HUES6 (cell line): ENCODE measurements around the gene MTA2.

Source experiments
- H3K27ac ChIP-seq: 2 replicates; pipeline ENCODE4 v1.7.0; 2013; ENCODE audit warnings: low read depth, mild to moderate bottlenecking, low read length, inconsistent platforms
- H3K27me3 ChIP-seq: 2 replicates; pipeline ENCODE4 v1.6.1; 2013; ENCODE audit warnings: low read length; ENCODE audit not compliant: control insufficient read depth, insufficient read depth
- H3K36me3 ChIP-seq: 2 replicates; pipeline ENCODE4 v1.6.1; 2013; ENCODE audit warnings: low read length; ENCODE audit not compliant: control insufficient read depth, insufficient read depth
- H3K4me1 ChIP-seq: 2 replicates; pipeline ENCODE4 v1.6.1; 2013; ENCODE audit warnings: low read length; ENCODE audit not compliant: control insufficient read depth, insufficient read depth
- H3K4me3 ChIP-seq: 2 replicates; pipeline ENCODE4 v1.5.1; 2013; ENCODE audit warnings: low read depth, low read length
- H3K9ac ChIP-seq: one replicate; pipeline ENCODE4 v1.6.1; 2013; ENCODE audit warnings: mild to moderate bottlenecking, low read length
- H3K9me3 ChIP-seq: 2 replicates; pipeline ENCODE4 v1.6.1; 2013; ENCODE audit warnings: low read depth, low read length; ENCODE audit not compliant: control insufficient read depth, insufficient read depth

Gene MTA2

DNA sequence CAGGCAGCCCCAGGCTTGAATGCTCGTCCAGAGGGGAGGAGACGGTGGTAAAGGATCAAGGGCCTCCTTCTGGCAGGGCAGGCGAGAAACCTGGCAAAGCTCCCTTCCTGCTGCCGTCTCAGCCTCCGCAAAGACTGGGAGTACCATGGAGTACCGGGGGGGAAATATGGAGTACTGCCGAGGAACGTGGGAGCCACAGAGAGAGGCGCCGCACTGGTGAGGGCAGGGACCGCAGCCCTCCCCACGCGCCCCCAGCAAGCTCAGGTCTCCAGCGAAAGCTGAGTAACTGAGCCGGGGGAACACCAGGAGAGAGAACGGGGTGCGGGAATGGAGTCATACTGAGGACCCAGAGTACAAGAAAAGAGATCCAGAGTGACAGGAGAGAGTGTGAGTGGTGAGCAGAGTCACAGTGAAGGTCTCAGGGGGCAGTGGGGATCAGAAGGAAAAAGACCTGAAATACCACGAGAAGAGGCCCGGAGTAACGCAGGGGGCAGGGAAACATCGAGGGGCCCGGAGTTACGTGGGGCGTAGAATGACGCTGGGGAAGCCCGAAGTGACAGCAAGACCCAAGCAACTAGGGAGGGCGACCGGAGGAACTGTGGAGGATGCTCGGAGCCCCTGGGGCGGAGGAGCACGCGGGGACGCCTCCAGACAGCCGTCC is 10.2 kb upstream of the MTA2 start:
- Histone ChIP-seq H3K9ac (peak overlapping the region; percentile 70), H3K4me3 (peak overlapping the region; percentile 76), H3K36me3 (peaks cover 14% of the 10 kb centered on the region), H3K4me1 (peaks cover 25% of the 10 kb centered on the region), H3K27ac (no peak overlapping the region), H3K27me3 (no peaks in the 10 kb centered on the region), H3K9me3 (no peaks in the 10 kb centered on the region)

DNA sequence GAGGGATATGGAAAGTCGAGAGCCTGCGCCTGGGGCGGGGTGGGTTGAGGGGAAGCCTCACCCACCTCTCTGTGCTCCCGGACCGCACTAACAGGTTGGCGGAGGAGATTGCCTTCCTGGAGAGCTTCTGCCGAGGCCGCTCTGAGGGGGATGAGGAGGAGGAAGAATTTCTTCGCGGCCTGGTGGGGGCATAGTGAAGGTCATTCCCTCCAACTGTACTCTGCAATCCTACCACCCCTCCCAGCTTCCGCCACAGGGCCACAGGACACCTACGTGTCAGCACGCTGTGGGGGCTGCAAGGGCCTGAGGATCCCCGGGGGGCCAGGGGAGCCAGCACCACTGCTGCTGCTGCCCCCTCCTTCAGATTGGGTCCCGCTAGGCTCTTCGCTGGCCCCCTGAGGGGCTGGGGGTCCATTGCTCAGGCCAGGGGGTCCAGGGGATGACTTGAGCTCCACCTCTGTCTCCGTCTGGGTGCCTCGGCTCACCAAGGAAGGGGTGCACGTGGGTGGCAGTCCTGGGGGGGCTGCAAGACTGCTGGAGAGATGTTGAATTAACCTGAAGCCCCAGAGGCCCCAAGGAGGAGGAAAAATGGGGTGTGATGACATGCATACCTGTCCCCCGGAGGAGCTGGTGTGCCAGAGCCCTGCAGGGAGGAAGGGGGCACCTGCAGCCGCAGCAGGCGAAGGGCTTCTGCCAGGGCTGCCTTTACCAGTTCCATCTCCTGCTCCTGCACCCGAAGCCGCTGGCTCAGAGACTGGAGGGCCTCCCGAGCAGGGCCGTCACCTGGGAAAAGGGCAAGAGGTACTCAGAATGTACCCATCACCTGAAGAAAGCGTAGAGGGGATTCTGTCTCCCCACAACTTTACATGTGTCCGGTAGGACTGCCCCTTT is 9.4 kb upstream of the MTA2 start:
- Histone ChIP-seq H3K36me3 (peaks cover 11% of the 10 kb centered on the region; the same call in 1 of the 2 replicates), H3K9ac (peak overlapping the region; percentile 70), H3K27ac (no peak overlapping the region), H3K4me3 (peak overlapping the region; percentile 76), H3K9me3 (no peaks in the 10 kb centered on the region), H3K4me1 (peaks cover 26% of the 10 kb centered on the region), H3K27me3 (no peaks in the 10 kb centered on the region)

DNA sequence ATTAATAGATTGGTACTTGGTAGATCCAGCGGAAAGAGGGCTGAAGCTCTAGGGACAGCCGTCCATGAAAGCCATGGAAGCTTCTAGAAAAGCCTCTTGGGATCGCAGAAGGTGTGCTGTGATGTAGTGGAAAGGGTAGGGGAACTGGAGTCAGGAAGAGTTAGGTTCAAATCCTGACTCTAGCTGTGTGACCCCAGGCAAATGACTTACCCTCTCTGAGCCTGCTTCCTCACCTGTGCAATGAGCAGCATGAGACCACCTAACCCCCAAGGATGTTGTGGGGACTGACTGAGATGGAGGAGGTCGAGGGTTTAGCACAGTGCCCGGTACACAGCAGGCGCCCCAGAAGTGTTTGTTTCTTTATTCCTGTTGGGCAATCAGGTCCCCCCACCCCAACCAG is 8.7 kb upstream of the MTA2 start:
- H3K9me3 ChIP-seq, result no peaks in the 10 kb centered on the region
- peaks cover 26% of the 10 kb centered on the region for H3K4me1 ChIP-seq
- no peak overlapping the region for H3K4me3 ChIP-seq
- H3K27ac ChIP-seq, result no peak overlapping the region
- no peaks in the 10 kb centered on the region for H3K27me3 ChIP-seq
- no peak overlapping the region for H3K9ac ChIP-seq
- peaks cover 7% of the 10 kb centered on the region; the same call in 1 of the 2 replicates for H3K36me3 ChIP-seq

DNA sequence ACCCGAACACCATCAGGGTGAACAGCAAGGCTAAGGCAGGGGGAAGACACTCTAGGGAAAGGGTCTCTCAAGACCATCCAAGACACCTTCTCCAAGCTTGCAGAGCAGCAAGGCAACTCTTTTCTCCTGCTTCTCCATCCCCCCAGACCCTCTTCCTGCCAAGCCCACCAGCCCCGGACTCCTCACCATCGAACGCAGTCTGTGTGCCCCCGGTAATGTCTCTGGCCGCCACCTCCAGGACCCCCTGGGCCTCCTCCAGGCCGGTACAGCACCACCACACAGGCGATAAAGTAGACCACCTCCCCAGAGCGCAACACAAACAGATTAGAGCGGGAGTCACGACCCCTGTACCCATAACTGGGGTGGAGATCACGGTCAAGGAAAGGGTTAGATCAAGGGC is 7.1 kb upstream of the MTA2 start:
- Histone ChIP-seq H3K4me1 (peaks cover 24% of the 10 kb centered on the region), H3K9ac (no peak overlapping the region), H3K27me3 (peaks cover 4% of the 10 kb centered on the region; the same call in 1 of the 2 replicates), H3K9me3 (no peaks in the 10 kb centered on the region), H3K4me3 (no peak overlapping the region), H3K27ac (no peak overlapping the region), H3K36me3 (peaks cover 5% of the 10 kb centered on the region; the same call in 1 of the 2 replicates)

DNA sequence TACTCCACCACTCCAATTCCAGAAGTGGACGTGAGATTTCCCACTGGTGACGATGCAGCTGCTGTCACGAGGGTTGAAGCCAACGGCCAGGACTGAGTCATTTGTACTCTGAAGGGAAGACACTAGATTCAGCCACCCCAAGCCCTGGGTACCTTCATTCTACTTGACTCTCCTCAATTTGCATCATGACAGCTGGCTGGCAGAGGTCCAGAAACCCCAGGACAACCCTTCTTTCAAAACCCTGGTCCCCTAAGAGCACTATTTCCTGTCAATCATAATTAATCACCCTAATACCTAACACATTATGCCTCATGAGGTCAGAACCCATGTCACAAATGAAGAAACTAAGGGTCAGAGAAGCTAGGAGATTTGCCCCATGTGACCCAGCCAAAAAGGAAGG is 6.0 kb upstream of the MTA2 start:
- H3K27ac ChIP-seq, result no peak overlapping the region
- H3K4me1 ChIP-seq, result peaks cover 25% of the 10 kb centered on the region
- peaks cover 15% of the 10 kb centered on the region for H3K27me3 ChIP-seq
- no peaks in the 10 kb centered on the region for H3K9me3 ChIP-seq
- H3K4me3 ChIP-seq, result no peak overlapping the region
- H3K9ac ChIP-seq, result no peak overlapping the region
- H3K36me3 ChIP-seq, result peaks cover 5% of the 10 kb centered on the region; the same call in 1 of the 2 replicates

DNA sequence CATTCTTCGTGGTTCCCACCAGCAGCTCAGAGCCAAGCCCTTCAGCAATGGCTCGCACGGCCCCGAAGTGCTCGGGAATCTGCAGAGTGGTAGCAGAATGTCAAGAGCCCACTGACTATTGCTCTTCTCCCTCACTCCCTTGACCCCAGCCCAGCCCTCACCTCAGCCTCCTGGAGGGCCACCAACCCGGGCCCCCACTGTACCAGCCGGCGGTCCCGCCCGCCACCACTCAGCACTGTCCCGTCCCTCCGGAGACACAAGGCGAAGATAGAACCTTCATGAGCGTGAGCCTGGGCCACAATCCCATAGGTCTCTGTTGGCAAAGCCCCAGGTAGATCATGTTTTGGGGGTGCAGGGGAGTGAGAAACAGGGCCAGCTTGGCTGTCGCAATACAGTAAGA is 4.2 kb upstream of the MTA2 start:
- Histone ChIP-seq H3K4me1 (peaks cover 20% of the 10 kb centered on the region), H3K27me3 (peaks cover 18% of the 10 kb centered on the region), H3K9ac (no peak overlapping the region), H3K4me3 (no peak overlapping the region), H3K36me3 (peaks cover 5% of the 10 kb centered on the region; the same call in 1 of the 2 replicates), H3K9me3 (no peaks in the 10 kb centered on the region), H3K27ac (no peak overlapping the region)

DNA sequence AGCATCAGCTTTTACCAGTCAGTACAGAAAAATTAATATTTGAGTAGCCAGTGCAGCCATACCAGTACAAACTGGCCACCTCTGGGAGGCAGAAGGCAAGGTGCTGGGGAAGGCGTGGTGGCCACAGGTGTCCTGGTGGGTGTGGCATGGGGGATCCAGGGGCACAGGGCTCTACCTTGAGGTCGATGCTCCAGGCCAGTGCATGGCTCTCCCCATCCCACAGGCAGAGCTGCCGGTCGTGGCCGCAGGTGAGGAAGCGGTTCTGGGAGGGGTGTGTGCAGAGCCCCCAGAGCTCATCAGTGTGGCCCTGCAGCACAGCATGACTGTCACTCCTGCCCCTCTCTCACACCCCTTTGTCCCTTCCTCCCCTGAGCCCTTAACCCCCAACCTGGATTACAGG is 3.8 kb upstream of the MTA2 start:
- no peaks in the 10 kb centered on the region for H3K9me3 ChIP-seq
- peaks cover 18% of the 10 kb centered on the region for H3K27me3 ChIP-seq
- peaks cover 5% of the 10 kb centered on the region; the same call in 1 of the 2 replicates for H3K36me3 ChIP-seq
- no peak overlapping the region for H3K27ac ChIP-seq
- H3K9ac ChIP-seq, result no peak overlapping the region
- peaks cover 15% of the 10 kb centered on the region for H3K4me1 ChIP-seq
- no peak overlapping the region for H3K4me3 ChIP-seq

DNA sequence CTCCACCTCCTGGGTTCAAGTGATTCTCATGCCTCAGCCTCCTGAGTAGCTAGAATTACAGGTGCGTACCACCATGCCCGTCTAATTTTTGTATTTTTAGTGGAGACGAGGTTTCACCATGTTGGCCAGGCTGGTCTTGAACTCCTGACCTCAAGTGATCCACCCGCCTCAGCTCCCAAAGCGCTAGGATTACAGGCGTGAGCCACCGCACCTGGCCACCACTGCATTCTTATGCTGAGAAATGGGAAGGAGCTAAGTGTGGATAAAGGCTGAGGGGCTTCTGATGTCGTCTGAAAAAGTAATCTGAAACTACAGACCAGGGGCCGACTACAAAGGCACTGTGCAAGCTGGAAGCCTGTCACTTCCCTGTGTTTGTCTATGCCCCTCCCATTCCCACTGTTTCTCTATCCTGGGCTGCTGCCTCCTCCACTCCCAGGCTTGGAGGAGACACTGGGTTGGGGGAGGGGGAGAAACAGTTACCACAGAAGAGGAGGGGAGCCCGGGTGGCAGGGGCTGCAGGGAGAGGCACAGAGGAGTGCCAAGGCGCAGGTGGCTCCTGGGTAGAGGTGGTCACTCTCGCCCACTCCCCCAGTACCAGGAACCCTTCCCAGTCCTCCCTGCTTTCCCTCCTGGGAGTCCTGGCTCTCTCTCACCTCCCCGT is 2.9 kb upstream of the MTA2 start:
- H3K9ac ChIP-seq, result no peak overlapping the region
- H3K4me3 ChIP-seq, result no peak overlapping the region
- H3K27ac ChIP-seq, result no peak overlapping the region
- H3K27me3 ChIP-seq, result peaks cover 18% of the 10 kb centered on the region
- H3K9me3 ChIP-seq, result no peaks in the 10 kb centered on the region
- H3K4me1 ChIP-seq, result peaks cover 22% of the 10 kb centered on the region
- peaks cover 5% of the 10 kb centered on the region; the same call in 1 of the 2 replicates for H3K36me3 ChIP-seq

DNA sequence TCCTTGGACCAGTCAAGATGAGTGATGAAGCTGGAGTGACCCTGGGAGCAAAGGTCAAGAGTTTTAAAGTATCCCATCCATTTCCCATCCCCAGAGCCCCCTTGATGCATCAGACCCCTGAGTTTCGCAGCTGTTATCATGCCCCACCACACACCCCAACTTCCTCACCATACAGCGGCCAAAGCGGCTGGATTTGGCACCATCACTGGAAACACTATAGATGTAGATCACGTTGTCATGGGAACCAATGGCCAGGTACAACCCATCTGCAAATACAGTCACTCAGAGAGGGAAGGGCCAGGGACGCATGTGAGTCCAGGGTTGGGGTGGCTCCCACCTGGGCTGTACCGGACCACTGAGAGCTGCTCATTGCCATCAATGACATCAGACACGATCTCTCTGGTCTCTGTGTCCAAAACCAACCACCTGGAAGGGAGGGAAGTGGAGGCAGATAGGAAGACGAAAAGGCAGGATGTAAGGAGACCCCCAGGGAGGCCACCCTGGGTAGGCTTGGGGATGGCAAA is 2.2 kb upstream of the MTA2 start:
- Histone ChIP-seq H3K4me1 (peaks cover 24% of the 10 kb centered on the region), H3K9ac (no peak overlapping the region), H3K9me3 (no peaks in the 10 kb centered on the region), H3K4me3 (no peak overlapping the region), H3K27me3 (peaks cover 18% of the 10 kb centered on the region), H3K36me3 (peaks cover 6% of the 10 kb centered on the region), H3K27ac (no peak overlapping the region)

DNA sequence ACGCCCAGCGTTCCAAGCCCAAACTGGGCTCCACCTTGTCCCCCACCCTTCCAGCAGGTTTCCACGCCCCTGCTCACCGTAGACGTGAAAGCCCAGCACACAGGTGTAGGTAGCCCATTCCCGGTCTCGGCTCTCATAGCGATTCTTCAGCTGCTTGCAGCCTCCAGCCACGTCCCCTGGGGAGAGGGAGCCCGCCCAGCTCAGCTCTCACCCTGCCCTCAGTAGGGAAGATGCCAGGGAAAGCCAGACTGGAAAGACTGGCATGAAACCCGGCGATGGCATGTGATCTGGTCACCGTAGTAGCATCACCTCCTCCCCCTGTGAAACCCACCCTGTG is 1.4 kb upstream of the MTA2 start:
- H3K4me1 ChIP-seq, result peaks cover 26% of the 10 kb centered on the region
- H3K4me3 ChIP-seq, result peak overlapping the region; percentile 86
- H3K27me3 ChIP-seq, result peaks cover 18% of the 10 kb centered on the region
- H3K27ac ChIP-seq, result no peak overlapping the region
- H3K9me3 ChIP-seq, result no peaks in the 10 kb centered on the region
- H3K36me3 ChIP-seq, result peaks cover 8% of the 10 kb centered on the region
- H3K9ac ChIP-seq, result peak overlapping the region; percentile 82
